Liver (tissue), 3 donors: ENCODE results near the gene ZNF700.
A peak's percentile ranks its signal among the peaks of the same experiment; 100 is the strongest.

Experiments used
- EGR1 ChIP-seq, 2 donors: IDR thresholded peaks; 2 replicates each; pipeline ENCODE4 v1.6.1; 2016 to 2018; ENCODE audit warnings: antibody characterized with exemption in 2 of 2, low read depth in 2 of 2
- JUND ChIP-seq, 2 donors: IDR thresholded peaks; 2 replicates each; pipeline ENCODE4 v1.6.1; 2016; ENCODE audit warnings: antibody characterized with exemption in 2 of 2
- SP1 ChIP-seq: IDR thresholded peaks from 2 replicates; pipeline ENCODE4 v1.6.1; 2018; ENCODE audit warnings: antibody characterized with exemption, mild to moderate bottlenecking
- TAF1 ChIP-seq: conservative IDR thresholded peaks from 2 replicates; pipeline ENCODE4 v1.6.1; 2016; ENCODE audit warnings: antibody characterized with exemption, mild to moderate bottlenecking
- YY1 ChIP-seq: IDR thresholded peaks from 2 replicates; pipeline ENCODE4 v1.6.1; 2016; ENCODE audit warnings: antibody characterized with exemption, mild to moderate bottlenecking
- TF ChIP-seq, protein P1 (sequence below): IDR thresholded peaks from 2 replicates; pipeline ENCODE4 v1.6.1; 2016; ENCODE audit warnings: antibody characterized with exemption
- TF ChIP-seq, protein P2 (sequence below): fragments of 150-350 bp; IDR thresholded peaks from 2 replicates; pipeline ENCODE4 v1.5.1; 2017; ENCODE audit warnings: improper control_type of control experiment, low read depth, low read length; ENCODE audit not compliant: missing input control
- TF ChIP-seq, protein P3 (sequence below): IDR thresholded peaks from 2 replicates; pipeline ENCODE4 v1.6.1; 2016; ENCODE audit warnings: antibody characterized with exemption
- donor health status: healthy.
- donor health status: healthy.

GRCh38 chr19:11881151-11881800, 43.6 kb upstream of the ZNF700 start:
- TF ChIP-seq, protein P1, sequence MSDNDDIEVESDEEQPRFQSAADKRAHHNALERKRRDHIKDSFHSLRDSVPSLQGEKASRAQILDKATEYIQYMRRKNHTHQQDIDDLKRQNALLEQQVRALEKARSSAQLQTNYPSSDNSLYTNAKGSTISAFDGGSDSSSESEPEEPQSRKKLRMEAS: no peak
- TF ChIP-seq EGR1 (IDR thresholded peaks at IDR 0.05; ENCODE audit: low read depth in 2 of 2): no peak
- TF ChIP-seq, protein P2, sequence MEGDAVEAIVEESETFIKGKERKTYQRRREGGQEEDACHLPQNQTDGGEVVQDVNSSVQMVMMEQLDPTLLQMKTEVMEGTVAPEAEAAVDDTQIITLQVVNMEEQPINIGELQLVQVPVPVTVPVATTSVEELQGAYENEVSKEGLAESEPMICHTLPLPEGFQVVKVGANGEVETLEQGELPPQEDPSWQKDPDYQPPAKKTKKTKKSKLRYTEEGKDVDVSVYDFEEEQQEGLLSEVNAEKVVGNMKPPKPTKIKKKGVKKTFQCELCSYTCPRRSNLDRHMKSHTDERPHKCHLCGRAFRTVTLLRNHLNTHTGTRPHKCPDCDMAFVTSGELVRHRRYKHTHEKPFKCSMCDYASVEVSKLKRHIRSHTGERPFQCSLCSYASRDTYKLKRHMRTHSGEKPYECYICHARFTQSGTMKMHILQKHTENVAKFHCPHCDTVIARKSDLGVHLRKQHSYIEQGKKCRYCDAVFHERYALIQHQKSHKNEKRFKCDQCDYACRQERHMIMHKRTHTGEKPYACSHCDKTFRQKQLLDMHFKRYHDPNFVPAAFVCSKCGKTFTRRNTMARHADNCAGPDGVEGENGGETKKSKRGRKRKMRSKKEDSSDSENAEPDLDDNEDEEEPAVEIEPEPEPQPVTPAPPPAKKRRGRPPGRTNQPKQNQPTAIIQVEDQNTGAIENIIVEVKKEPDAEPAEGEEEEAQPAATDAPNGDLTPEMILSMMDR: peak; percentile 86
- TF ChIP-seq TAF1: no peak
- TF ChIP-seq, protein P3, sequence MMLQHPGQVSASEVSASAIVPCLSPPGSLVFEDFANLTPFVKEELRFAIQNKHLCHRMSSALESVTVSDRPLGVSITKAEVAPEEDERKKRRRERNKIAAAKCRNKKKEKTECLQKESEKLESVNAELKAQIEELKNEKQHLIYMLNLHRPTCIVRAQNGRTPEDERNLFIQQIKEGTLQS: no peak
- TF ChIP-seq JUND (IDR thresholded peaks at IDR 0.05): no peak
- no peak for TF ChIP-seq SP1
- no peak for TF ChIP-seq YY1
